Mucosa of gallbladder (tissue), 1 donor: Measurements from ENCODE around the gene PPP6R1. TPM values are rescaled to one million over a fixed set of nuclear protein-coding genes. Genes with fewer than 3 reads are reported as not detected.

Source experiments
- DNase-seq: peaks from one replicate; pipeline ENCODE4 v3.0.0-alpha.2; 2020; ENCODE audit warnings: low spot score
- total RNA-seq: library from RNA; stranded (reverse); gene quantifications from one replicate; pipeline ENCODE4 v1.2.1, GENCODE V29; 2021
- donor health status: DM: no; HTN: no; CAD: no.

Gene PPP6R1
- total RNA-seq, 1 donor from 2014 or later = 108 TPM

- DNase-seq = peak; percentile 94
These were observed 21.2 kb upstream of the PPP6R1 start, which contains the start of gene HSPBP1 for GRCh38 chr19:55279770-55280643. HSPBP1 (minus strand) TSS chr19:55280110; CDS start chr19:55279608, 502 bp downstream.

GRCh38 chr19:55279340-55279739 lies 20.5 kb upstream of the PPP6R1 start:
- DNase-seq = no peak

DNA sequence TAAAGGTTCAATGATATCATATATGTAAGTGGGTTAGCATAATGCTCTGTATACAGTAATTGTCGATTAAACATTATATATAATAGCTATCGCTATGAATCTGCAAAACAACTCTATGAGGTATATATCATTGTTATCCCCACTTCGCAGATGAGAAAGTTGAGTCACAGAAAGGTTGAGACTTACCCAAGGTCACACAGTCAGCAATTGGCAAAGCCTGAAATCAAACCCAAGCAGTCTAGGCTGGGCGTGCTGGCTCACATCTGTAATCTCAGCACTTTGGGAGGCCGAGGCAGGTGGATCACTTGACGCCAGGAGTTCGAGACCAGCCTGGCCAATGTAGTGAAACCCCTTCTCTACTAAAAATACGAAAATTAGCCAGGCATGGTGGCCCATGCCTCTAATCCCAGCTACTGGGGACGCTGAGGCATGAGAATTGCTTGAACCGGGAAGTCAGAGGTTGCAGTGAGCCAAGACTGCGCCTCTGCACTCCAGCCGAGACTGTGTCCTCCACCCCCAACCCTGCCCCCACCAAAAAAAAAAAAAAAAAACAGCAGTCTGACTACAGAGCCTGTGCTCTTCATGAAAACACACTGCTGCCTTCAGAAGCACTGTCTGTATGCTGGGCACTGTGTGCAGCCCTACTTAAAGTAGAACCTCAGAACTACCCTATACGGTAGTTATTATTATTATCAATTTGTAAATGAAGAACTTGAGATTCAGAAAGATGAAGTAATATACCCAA lies 19.7 kb upstream of the PPP6R1 start:
- DNase-seq = no peak

GRCh38 chr19:55277494-55277893 lies 18.7 kb upstream of the PPP6R1 start:
- no peak for DNase-seq

- no peak for DNase-seq
These were observed 18.1 kb upstream of the PPP6R1 start for GRCh38 chr19:55276720-55277430.

DNA sequence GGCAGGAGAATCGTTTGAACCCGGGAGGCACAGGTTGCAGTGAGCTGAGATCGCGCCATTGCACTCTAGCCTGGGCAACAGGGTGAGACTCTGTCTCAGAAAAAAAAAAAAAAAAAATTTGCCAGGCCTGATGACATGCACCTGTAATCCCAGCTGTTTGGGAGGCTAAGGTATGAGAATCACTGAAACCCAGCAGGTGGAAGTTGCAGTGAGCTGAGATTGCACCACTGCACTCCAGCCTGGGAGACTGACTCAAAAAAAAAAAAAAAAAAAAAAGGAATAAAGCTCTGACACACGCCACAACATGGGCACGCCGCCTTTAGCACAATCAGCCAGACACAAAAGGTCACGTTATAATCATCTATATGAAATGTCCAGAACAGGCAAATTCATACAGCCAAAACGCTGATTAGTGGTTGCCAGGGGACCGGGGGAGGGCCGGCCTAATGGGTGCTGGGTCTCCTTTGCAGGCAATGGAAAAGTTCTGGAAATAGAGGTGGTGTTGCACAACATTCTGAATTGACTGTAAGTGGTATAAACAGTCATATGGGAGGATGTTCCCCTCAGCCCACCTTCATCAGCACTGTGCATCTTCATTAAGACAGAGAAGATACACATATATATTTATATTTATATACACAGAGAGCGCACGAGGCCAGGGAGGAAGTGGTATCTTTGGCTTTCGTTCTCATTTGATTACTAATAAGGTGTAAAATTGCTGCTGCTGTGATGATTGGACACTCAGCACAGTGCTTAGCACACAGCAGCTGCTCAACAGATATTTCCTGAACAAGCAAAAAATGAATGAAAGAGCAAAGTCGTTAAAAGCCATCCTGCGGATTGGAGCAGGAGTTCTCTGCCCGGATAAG lies 17.3 kb upstream of the PPP6R1 start:
- no peak for DNase-seq

DNA sequence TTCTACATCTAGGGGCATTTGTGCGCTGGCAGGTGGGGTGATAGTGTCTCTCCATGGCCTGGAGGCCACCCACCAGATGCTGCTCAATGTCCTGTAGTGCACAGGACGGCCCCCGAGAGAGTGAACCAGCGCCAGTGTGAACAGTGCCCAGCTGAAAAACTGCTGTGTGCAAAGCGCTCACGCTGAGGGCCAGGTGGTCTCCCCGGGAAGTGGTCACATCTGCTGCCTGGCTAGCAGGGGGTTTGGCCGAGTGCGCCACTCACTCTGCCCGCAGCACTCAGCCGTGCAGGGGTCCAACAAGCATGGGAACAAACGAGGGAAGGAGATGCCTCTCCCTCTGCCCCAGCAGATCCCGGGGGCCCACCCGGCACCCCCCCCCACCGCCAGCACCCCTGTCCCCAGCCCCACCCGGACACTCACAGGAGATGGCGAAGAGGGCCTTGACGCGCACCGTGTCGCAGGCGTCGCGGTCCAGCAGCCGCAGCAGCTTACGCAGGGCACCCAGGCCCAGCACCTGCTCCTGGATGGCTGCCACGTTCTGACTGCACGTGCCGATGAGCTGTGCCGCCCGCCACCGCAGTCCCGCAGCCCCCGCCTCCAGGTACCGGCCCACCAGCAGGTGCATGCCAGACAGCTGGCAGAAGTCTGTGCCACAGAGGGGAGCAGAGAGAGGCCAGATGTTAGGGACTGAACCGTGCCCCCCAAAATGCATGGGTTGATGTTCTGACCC lies 15.3 kb upstream of the PPP6R1 start:
- no peak for DNase-seq

- no peak for DNase-seq
These were observed 13.3 kb upstream of the PPP6R1 start for GRCh38 chr19:55272142-55272541.

- DNase-seq = no peak
These were observed 11.5 kb upstream of the PPP6R1 start for GRCh38 chr19:55270172-55270942.

DNA sequence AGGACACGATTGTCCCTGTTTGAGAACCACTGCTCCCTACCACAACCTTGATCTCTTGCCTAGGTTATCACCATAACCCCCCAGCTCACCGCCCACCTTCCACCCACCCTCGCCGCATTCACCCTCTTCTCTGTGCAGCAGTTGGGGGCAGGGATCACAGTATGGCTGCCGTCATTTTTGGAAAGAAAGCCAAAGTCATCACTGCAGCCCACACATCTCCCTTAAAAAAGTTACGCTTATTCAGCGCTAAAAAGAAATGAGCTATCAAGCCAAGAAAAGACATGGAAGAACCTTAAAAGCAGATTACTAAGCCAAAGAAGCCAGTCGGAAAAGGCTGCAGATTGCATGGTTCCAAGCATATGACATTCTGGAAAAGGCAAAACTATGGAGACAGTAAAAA lies 10.5 kb upstream of the PPP6R1 start:
- no peak for DNase-seq

DNA sequence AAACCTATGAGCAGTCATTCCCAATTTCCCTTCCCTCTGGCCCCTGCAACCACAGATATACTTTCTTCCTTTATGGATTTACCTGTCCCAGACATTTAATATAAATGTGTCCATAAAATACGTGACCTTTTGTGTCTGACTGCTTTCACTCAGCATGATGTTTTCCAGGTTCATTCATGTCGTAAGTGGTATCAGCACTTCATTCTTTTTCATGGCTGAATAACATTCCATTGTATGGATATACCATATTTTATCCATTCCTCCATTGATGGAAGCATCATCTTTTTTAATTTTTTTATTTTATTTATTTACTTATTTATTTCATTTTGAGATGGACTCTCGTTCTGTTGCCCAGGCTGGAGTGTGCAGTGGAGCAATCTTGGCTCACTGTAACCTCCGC lies 8.0 kb upstream of the PPP6R1 start:
- no peak for DNase-seq

DNA sequence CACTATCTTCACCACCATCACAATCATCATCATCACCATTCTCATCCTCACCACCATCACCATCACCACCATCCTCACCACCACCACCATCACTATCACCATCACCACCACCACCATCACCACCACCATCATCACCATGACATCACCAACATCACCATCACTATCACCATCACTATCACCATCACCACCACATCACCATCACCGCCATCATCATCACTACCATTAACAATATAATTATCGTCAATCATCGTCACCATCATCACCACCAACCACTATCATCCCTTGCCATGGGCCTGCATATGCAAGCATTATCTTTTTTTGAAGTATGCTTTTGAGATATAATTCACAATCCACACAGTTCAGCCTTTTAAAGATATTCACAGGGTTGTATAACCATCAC lies 7.6 kb upstream of the PPP6R1 start:
- no peak for DNase-seq

DNA sequence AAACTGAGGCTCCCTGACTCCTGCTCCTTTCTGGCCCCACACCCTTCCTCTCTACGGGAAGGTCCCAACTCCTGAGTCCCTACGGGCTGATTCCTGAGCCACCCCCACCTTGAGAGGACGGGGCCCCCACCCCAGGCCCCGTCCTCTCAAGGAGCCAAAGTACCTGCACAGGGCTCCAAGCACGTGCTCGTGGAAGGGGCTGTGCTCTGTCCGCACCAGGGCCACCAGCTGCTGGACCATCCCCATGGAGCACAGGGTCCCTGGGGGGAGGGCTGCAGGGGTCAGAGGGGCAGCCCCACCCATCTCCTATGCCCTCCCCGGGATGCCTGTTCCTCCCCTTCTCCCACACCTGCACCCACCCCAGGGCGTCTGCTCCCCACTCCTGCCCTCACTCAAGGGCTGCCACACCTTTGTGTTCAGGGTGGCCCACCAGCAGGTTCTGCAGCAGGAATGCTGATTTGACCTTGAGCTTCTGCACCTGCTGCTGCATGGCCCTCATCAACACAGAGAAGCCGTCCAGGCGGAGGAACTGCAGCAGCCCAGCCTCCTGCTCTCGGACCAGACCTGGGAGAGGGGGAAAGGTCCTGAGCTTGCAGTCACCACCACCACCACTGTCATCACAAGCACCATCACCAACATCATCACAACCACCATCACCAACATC lies 7.0 kb upstream of the PPP6R1 start:
- DNase-seq = no peak

GRCh38 chr19:55265173-55265572 lies 6.4 kb upstream of the PPP6R1 start:
- DNase-seq = no peak

DNA sequence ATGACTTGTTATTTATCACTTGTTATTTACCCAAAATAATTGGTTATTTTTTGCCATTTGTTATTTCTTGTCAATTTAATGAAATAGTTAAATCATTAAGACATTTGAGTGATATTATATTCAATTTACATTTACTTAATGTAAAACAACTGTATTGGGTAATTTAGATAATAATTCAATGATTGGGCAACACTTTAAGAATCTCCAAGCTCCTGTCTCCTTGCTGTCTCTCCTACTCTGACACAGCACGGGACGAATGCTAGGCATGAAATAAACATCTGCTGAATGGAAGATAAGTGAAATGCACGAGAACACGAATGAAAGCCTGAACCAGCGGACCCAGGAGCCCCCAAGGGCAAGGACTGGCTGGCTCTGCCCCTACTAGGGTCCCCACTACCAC lies 5.7 kb upstream of the PPP6R1 start:
- no peak for DNase-seq

DNA sequence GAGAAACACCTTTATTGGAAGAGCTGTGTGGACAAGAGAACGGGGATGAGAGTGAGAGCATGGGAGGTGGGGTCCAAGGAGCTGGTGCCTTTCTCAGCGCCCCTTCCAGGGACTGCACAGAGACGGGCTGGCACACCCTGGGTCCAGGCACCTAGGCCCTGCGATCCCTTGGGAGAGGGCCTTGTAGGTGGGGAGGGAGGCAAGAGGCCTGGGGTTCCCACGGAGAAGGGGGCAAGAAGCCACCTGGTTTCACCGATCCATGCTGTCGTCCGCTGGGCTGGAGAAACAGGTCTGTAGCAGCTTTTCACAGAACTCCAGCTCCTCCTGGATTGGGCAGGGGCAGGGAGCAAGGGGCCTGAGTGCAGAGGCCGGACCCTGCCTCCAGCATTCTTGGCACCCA lies 3.5 kb upstream of the PPP6R1 start:
- no peak for DNase-seq

GRCh38 chr19:55261671-55262126 lies 2.9 kb upstream of the PPP6R1 start:
- no peak for DNase-seq

DNA sequence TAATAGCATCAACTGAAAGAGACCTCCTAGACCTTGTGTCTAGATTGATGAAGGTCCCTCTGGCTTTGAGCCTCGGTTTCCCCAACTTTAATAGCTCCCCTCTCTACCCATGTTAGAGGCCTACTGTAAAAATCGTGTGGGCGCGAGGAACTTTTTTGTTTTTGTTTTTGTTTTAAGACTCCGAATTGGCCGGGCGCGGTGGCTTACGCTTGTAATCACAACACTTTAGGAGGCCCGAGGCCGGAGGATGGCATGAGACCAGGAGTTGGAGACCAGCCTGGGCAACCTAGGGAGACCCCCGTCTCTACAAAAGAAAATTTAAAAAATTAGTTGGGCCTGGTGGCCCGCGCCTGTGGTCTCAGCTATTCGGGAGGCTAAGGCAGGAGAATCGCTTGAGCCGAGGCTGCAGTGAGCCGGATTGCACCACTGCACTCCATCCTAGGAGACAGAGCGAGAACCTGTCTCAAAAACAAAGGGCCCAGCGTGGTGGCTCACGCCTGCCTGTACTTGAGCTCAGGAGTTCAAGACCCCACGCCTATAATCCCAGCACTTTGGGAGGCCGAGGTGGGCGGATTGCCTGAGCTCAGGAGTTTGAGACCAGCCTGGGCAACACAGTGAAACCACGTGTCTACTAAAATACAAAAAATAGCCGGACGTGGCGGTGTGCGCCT lies 858 bp upstream of the PPP6R1 start:
- no peak for DNase-seq

- DNase-seq = no peak
These were observed 365 bp downstream of the PPP6R1 start for GRCh38 chr19:55258476-55258827.
